HepG2 (cell line): ENCODE data around the gene SYNGAP1. TPM values are rescaled to one million over a fixed set of nuclear protein-coding genes. Genes with fewer than 3 reads are reported as not detected.

Source experiments
- ATAC-seq: fragments of 200-7000 bp; cut with Tn5 transposase; 3 replicates; pipeline ENCODE4 v1.9.1; 2020; ENCODE audit warnings: mild to moderate bottlenecking, moderate library complexity
- BruUV-seq: library from RNA; stranded (reverse); fragments of 400-500 nt; replicated peaks from 2 replicates; lab custom pipeline; 2021; lab: Mats Ljungman, UMichigan
- CTCF ChIA-PET: fragments of 300-600 bp; formaldehyde crosslinking; extraction: SDS; loops from one replicate; lab custom pipeline; 2021; ENCODE audit warnings: low total read pairs, inconsistent platforms, low intra/inter-chr PET ratio; lab: Yijun Ruan, JAX
- POLR2A ChIA-PET: fragments of 350-600 bp; sonication (Branson Sonifier 250); formaldehyde crosslinking; loops from one replicate; lab custom pipeline; 2020; ENCODE audit warnings: antibody characterized with exemption, inconsistent platforms; lab: Yijun Ruan, JAX
- DNase-seq: peaks from one replicate; pipeline ENCODE4 v3.0.0-alpha.2; 2015; ENCODE audit warnings: low spot score
- FAIRE-seq: peaks from 3 replicates; lab custom pipeline; 2011; peaks lifted over from hg19 to GRCh38; lab: Jason Lieb, UNC
- H2AFZ ChIP-seq: one replicate; pipeline ENCODE4 v1.6.1; 2011; ENCODE audit warnings: low read length, inconsistent platforms
- H3K27ac ChIP-seq: fragments of 300-600 bp; 3 replicates; pipeline ENCODE4 v1.8.0; 2011; ENCODE audit warnings: mixed run types, mild to moderate bottlenecking, mixed read lengths, low read length, inconsistent platforms; ENCODE audit not compliant: insufficient read depth; ENCODE audit errors: extremely low read length
- H3K27me3 ChIP-seq, 2 experiments: fragments of 200-600 bp in 1 of 2; 2 replicates in 1 of 2; 3 replicates in 1 of 2; pipeline versions ENCODE4 v1.6.0 to v1.8.0; 2011; ENCODE audit warnings: low read length in 2 of 2, mild to moderate bottlenecking in 2 of 2, moderate library complexity in 2 of 2, inconsistent platforms in 1 of 2; ENCODE audit not compliant: insufficient read depth in 2 of 2, control insufficient read depth in 1 of 2
- H3K36me3 ChIP-seq, 2 experiments: fragments of 200-600 bp in 1 of 2; replicated peaks in 1 of 2; 2 replicates in 1 of 2; 3 replicates in 1 of 2; pipeline versions ENCODE4 v1.5.1 to v1.8.0; 2011; ENCODE audit warnings: low read length in 2 of 2, inconsistent platforms in 1 of 2; ENCODE audit not compliant: insufficient read depth in 2 of 2, control insufficient read depth in 1 of 2
- H3K4me1 ChIP-seq: 2 replicates; pipeline ENCODE4 v1.5.1; 2012; ENCODE audit warnings: low read length, inconsistent platforms; ENCODE audit not compliant: insufficient read depth
- H3K4me2 ChIP-seq: 2 replicates; pipeline ENCODE4 v1.6.0; 2011; ENCODE audit warnings: low read depth, low read length, inconsistent platforms
- H3K4me3 ChIP-seq, 3 experiments: fragments of 200-600 bp in 1 of 3; sonication (generic), shearing (Covaris generic) in 1 of 3; replicated peaks in 1 of 3; 2 replicates each; pipeline ENCODE4 v1.5.1; 2011 to 2016; ENCODE audit warnings: low read length in 3 of 3, inconsistent platforms in 2 of 3, low read depth in 2 of 3, mild to moderate bottlenecking in 2 of 3, control low read depth in 1 of 3, mixed read lengths in 1 of 3; ENCODE audit not compliant: insufficient read depth in 1 of 3
- H3K79me2 ChIP-seq: one replicate; pipeline ENCODE4 v1.6.1; 2011; ENCODE audit warnings: low read length, inconsistent platforms; ENCODE audit not compliant: insufficient read depth
- H3K9ac ChIP-seq: 2 replicates; pipeline ENCODE4 v1.6.0; 2011; ENCODE audit warnings: mild to moderate bottlenecking, low read depth, low read length, inconsistent platforms; ENCODE audit not compliant: insufficient read depth
- H3K9me3 ChIP-seq: 2 replicates; pipeline ENCODE4 v1.5.1; 2012; ENCODE audit warnings: mild to moderate bottlenecking, low read length
- H4K20me1 ChIP-seq: 2 replicates; pipeline ENCODE4 v1.6.0; 2011; ENCODE audit warnings: inconsistent platforms, mild to moderate bottlenecking, low read length, moderate library complexity; ENCODE audit not compliant: insufficient read depth
- CHCHD3 ChIP-seq: sonication (generic); formaldehyde crosslinking; IDR thresholded peaks from 2 replicates; pipeline ENCODE4 v1.8.0; 2022; ENCODE audit warnings: mild to moderate bottlenecking, missing genetic modification reagents, moderate library complexity
- HCFC1 ChIP-seq: fragments of 150-350 bp; IDR thresholded peaks from 2 replicates; pipeline ENCODE4 v1.6.1; 2014; ENCODE audit warnings: low read depth, low read length
- HOXA9 ChIP-seq: sonication (generic); formaldehyde crosslinking; IDR thresholded peaks from 2 replicates; pipeline ENCODE4 v1.8.1; 2022; ENCODE audit warnings: missing genetic modification reagents, mild to moderate bottlenecking, moderate library complexity, borderline replicate concordance
- JDP2 ChIP-seq: sonication (generic); formaldehyde crosslinking; IDR thresholded peaks from 2 replicates; pipeline ENCODE4 v1.8.1; 2022; ENCODE audit warnings: missing genetic modification reagents, borderline replicate concordance
- YEATS4 ChIP-seq: sonication (generic); formaldehyde crosslinking; IDR thresholded peaks from 2 replicates; pipeline ENCODE4 v1.4.0; 2020; ENCODE audit warnings: missing genetic modification reagents, borderline replicate concordance
- WGBS: methylation state at CpG from one replicate; pipeline ENCODE4 v1.1.6; 2017; ENCODE audit warnings: low lambda C conversion rate; 5-methylcytosine and 5-hydroxymethylcytosine counted together
- in situ Hi-C: cut with HindIII; loops from 2 replicates; pipeline ENCODE4 v1.10.0; 2017; ENCODE audit warnings: low pct_unique_long_range_greater_than_20kb; ENCODE audit not compliant: extremely low pct_ligation_motif_present
- intact Hi-C: fragments of 100-400 bp; cut with micrococcal nuclease; formaldehyde crosslinking; loops from one replicate; pipeline ENCODE4 v1.10.0; 2022; ENCODE audit not compliant: unreplicated experiment
- polyA plus RNA-seq, 8 experiments: library from polyadenylated mRNA; depleted of rRNA in 3 of 8; stranded (reverse) in 7 of 8; unstranded in 1 of 8; fragments of >200 nt; fragmentation: Illumina TruSeq in 4 of 8; extraction: Trizol in 4 of 8; gene quantifications; 2 replicates each; pipeline versions ENCODE4 v1.2.1 to v1.2.3, GENCODE V29; 2011 to 2016; ENCODE audit warnings: low read depth in 4 of 8, missing spikeins in 1 of 8, mixed read lengths in 1 of 8; ENCODE audit not compliant: insufficient read depth in 1 of 8
- total RNA-seq, 5 experiments: library from RNA; depleted of rRNA; stranded (reverse); fragments of >200 nt; fragmentation: Illumina TruSeq; extraction: Trizol; gene quantifications; 2 replicates each; pipeline ENCODE4 v1.2.3, GENCODE V29; 2016; ENCODE audit warnings: low read depth in 1 of 5
- TF ChIP-seq, protein P1 (sequence below): sonication (generic); formaldehyde crosslinking; IDR thresholded peaks from 2 replicates; pipeline ENCODE4 v1.5.1; 2020; ENCODE audit warnings: missing genetic modification reagents, mild to moderate bottlenecking, borderline replicate concordance
- TF ChIP-seq, protein P2 (sequence below): sonication (generic); formaldehyde crosslinking; IDR thresholded peaks from 2 replicates; pipeline ENCODE4 v1.5.1; 2020; ENCODE audit warnings: missing genetic modification reagents, mild to moderate bottlenecking, borderline replicate concordance

The SYNGAP1 gene
- total and polyA plus RNA-seq, 2 of the 13 experiments (the other 11 are each of a cell fraction or from before 2014, with no cell fraction given), result 0.75 to 1.1 TPM

DNA sequence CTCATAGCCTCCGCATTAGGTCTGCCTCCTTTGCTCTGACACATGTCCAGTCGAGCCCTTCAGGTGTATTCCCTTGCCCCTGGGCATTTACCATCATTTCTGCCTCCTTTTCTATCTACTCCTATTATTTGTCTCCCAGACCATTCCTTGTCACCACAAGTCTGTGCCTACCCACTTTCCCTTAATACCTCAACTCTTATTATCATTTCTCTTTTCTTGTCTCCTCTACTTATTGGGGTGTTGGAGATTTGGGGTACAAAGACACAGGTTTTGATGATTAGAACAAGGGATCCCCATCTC, 1.4 kb downstream of the SYNGAP1 start:
- ChIA-PET POLR2A (no interaction called here), CTCF (no interaction called here)
- DNase-seq, result no peak
- H3K27me3 ChIP-seq, result peaks cover 2 to 35% of the 10 kb centered on the region in 2 experiments; a peak in 3 of 5 replicates
- intact Hi-C loops (no loop called here), in situ Hi-C loops (loop anchor here (25.0 kb wide), 1 partner anchor 134 kb away; the partner anchor contains the start of genes B3GALT4, PFDN6, RGL2 and WDR46)
- no peak overlapping the region for H3K27ac ChIP-seq
- no peak overlapping the region for H2AFZ ChIP-seq
- BruUV-seq, result no TSS peak
- no peak overlapping the region for H3K4me2 ChIP-seq
- H3K9me3 ChIP-seq, result no peaks in the 10 kb centered on the region
- peaks cover 0 to 3% of the 10 kb centered on the region in 2 experiments; a peak in 1 of 5 replicates for H3K36me3 ChIP-seq
- no peaks in the 10 kb centered on the region for H4K20me1 ChIP-seq
- TF ChIP-seq HOXA9, result no peak
- TF ChIP-seq, protein P1, sequence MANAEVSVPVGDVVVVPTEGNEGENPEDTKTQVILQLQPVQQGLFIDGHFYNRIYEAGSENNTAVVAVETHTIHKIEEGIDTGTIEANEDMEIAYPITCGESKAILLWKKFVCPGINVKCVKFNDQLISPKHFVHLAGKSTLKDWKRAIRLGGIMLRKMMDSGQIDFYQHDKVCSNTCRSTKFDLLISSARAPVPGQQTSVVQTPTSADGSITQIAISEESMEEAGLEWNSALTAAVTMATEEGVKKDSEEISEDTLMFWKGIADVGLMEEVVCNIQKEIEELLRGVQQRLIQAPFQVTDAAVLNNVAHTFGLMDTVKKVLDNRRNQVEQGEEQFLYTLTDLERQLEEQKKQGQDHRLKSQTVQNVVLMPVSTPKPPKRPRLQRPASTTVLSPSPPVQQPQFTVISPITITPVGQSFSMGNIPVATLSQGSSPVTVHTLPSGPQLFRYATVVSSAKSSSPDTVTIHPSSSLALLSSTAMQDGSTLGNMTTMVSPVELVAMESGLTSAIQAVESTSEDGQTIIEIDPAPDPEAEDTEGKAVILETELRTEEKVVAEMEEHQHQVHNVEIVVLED, result no peak
- TF ChIP-seq, protein P2, sequence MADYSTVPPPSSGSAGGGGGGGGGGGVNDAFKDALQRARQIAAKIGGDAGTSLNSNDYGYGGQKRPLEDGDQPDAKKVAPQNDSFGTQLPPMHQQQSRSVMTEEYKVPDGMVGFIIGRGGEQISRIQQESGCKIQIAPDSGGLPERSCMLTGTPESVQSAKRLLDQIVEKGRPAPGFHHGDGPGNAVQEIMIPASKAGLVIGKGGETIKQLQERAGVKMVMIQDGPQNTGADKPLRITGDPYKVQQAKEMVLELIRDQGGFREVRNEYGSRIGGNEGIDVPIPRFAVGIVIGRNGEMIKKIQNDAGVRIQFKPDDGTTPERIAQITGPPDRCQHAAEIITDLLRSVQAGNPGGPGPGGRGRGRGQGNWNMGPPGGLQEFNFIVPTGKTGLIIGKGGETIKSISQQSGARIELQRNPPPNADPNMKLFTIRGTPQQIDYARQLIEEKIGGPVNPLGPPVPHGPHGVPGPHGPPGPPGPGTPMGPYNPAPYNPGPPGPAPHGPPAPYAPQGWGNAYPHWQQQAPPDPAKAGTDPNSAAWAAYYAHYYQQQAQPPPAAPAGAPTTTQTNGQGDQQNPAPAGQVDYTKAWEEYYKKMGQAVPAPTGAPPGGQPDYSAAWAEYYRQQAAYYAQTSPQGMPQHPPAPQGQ (CRISPR knock-in tag), result no peak
- no peak for TF ChIP-seq YEATS4 (CRISPR knock-in tag)
- TF ChIP-seq JDP2 (CRISPR knock-in tag), result no peak
- TF ChIP-seq HCFC1, result no peak
- TF ChIP-seq CHCHD3 (CRISPR knock-in tag), result no peak
- H3K79me2 ChIP-seq, result peaks cover 14% of the 10 kb centered on the region
- ATAC-seq, result no peak
- 48% methylated on average over 2 of the region's 2 CpGs for WGBS
- H3K4me3 ChIP-seq, result no peak overlapping the region
- H3K4me1 ChIP-seq, result peaks cover 46% of the 10 kb centered on the region
- FAIRE-seq, result no peak
- no peak overlapping the region for H3K9ac ChIP-seq
